Adrenal gland (tissue), 5 donors: ENCODE results near the gene SAMD13.
"Not testable (repeated sequence)": the region's sequence is repeated elsewhere in the genome, so short reads cannot be mapped to it uniquely, and the experiment has no call there.

Experiments used
- POLR2A ChIP-seq, 2 donors: fragments of 450-650 bp; IDR thresholded peaks; one replicate each; pipeline ENCODE4 v1.6.1; 2017; ENCODE audit warnings: antibody characterized with exemption in 2 of 2, mild to moderate bottlenecking in 2 of 2, moderate library complexity in 1 of 2
- TF ChIP-seq, protein P1 (sequence below), 6 experiments: fragments of 450-650 bp in 4 of 6; fragments of 200-600 bp in 2 of 6; sonication (generic) in 1 of 6; IDR thresholded peaks; 1 replicate in 5 of 6; 2 replicates in 1 of 6; pipeline versions ENCODE4 v1.5.1 to v1.8.0; 2016 to 2021; ENCODE audit warnings: antibody characterized with exemption in 6 of 6, mild to moderate bottlenecking in 2 of 6, moderate library complexity in 1 of 6
- donor health status: DM: no; HTN: no; CAD: no.

DNA sequence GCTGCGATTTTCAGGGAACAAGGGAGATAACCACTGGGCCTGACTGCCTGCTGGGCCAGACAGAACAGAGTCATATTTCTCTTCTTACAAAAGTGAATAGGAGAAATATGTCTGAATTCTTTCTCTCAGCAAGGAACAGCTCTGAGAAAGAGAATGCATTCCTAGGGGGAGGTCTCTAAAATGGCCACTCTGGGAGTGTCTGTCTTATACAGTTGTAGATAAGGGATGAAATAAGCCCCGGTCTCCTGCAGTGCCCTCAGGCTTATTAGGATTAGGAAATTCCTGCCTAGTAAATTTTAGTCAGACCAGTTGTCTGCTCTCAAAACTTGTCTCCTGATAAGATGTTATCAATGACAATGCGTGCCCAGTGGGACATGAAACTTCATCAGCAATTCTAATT, 14.1 kb upstream of the SAMD13 start:
- TF ChIP-seq, protein P1, sequence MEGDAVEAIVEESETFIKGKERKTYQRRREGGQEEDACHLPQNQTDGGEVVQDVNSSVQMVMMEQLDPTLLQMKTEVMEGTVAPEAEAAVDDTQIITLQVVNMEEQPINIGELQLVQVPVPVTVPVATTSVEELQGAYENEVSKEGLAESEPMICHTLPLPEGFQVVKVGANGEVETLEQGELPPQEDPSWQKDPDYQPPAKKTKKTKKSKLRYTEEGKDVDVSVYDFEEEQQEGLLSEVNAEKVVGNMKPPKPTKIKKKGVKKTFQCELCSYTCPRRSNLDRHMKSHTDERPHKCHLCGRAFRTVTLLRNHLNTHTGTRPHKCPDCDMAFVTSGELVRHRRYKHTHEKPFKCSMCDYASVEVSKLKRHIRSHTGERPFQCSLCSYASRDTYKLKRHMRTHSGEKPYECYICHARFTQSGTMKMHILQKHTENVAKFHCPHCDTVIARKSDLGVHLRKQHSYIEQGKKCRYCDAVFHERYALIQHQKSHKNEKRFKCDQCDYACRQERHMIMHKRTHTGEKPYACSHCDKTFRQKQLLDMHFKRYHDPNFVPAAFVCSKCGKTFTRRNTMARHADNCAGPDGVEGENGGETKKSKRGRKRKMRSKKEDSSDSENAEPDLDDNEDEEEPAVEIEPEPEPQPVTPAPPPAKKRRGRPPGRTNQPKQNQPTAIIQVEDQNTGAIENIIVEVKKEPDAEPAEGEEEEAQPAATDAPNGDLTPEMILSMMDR (IDR thresholded peaks at IDR 0.05): not testable (repeated sequence)
- TF ChIP-seq POLR2A (IDR thresholded peaks at IDR 0.05): not testable (repeated sequence)
